Measurements from ENCODE around the gene PNMA6F. TPM values are rescaled to one million over a fixed set of nuclear protein-coding genes. Genes with fewer than 3 reads are reported as not detected.

The PNMA6F gene
- total RNA-seq, 1 donor from 2014 or later, result not detected

GRCh38 chrX:153343674-153344073 lies 22.1 kb upstream of the PNMA6F start:
- TF ChIP-seq CTCF (IDR thresholded peaks at IDR 0.05; ENCODE audit: unreplicated experiment), result no peak
- peaks cover 1% of the 10 kb centered on the region for H3K27me3 Mint-ChIP-seq (ENCODE audit: unreplicated experiment)

GRCh38 chrX:153342762-153343558 lies 21.4 kb upstream of the PNMA6F start:
- no peak for DNase-seq (ENCODE audit: low spot score)
- peaks cover 1% of the 10 kb centered on the region for H3K27me3 Mint-ChIP-seq (ENCODE audit: unreplicated experiment)
- H3K36me3 Mint-ChIP-seq (ENCODE audit: low read depth, unreplicated experiment), result peaks cover 16% of the 10 kb centered on the region
- H3K27ac Mint-ChIP-seq (ENCODE audit: unreplicated experiment), result peak overlapping the region; percentile 1
- H3K4me3 Mint-ChIP-seq (ENCODE audit: unreplicated experiment), result no peak overlapping the region
- no peak for TF ChIP-seq CTCF (IDR thresholded peaks at IDR 0.05; ENCODE audit: unreplicated experiment)
- H3K4me1 Mint-ChIP-seq (ENCODE audit: unreplicated experiment), result peaks cover 21% of the 10 kb centered on the region
- no peaks in the 10 kb centered on the region for H3K9me3 Mint-ChIP-seq (ENCODE audit: unreplicated experiment)

More at GRCh38 chrX:153343674-153344073, 22.1 kb upstream of the PNMA6F start:
- peaks cover 14% of the 10 kb centered on the region for H3K4me1 Mint-ChIP-seq (ENCODE audit: unreplicated experiment)
- no peak overlapping the region for H3K27ac Mint-ChIP-seq (ENCODE audit: unreplicated experiment)
- no peaks in the 10 kb centered on the region for H3K9me3 Mint-ChIP-seq (ENCODE audit: unreplicated experiment)
- H3K36me3 Mint-ChIP-seq (ENCODE audit: low read depth, unreplicated experiment), result peaks cover 14% of the 10 kb centered on the region
- H3K4me3 Mint-ChIP-seq (ENCODE audit: unreplicated experiment), result no peak overlapping the region
- no peak for DNase-seq (ENCODE audit: low spot score)

- Mint-ChIP-seq H3K9me3 (ENCODE audit: unreplicated experiment) (no peaks in the 10 kb centered on the region), H3K4me1 (ENCODE audit: unreplicated experiment) (peaks cover 38% of the 10 kb centered on the region), H3K27me3 (ENCODE audit: unreplicated experiment) (no peaks in the 10 kb centered on the region), H3K4me3 (ENCODE audit: unreplicated experiment) (no peak overlapping the region), H3K27ac (ENCODE audit: unreplicated experiment) (no peak overlapping the region), H3K36me3 (ENCODE audit: low read depth, unreplicated experiment) (peaks cover 16% of the 10 kb centered on the region)
- DNase-seq (ENCODE audit: low spot score), result no peak
- no peak for TF ChIP-seq CTCF (IDR thresholded peaks at IDR 0.05; ENCODE audit: unreplicated experiment)
These were observed 18.5 kb upstream of the PNMA6F start for GRCh38 chrX:153340111-153340510.

- no peak for TF ChIP-seq CTCF (IDR thresholded peaks at IDR 0.05; ENCODE audit: unreplicated experiment)
- Mint-ChIP-seq H3K4me1 (ENCODE audit: unreplicated experiment) (peaks cover 39% of the 10 kb centered on the region), H3K27ac (ENCODE audit: unreplicated experiment) (no peak overlapping the region), H3K27me3 (ENCODE audit: unreplicated experiment) (no peaks in the 10 kb centered on the region), H3K9me3 (ENCODE audit: unreplicated experiment) (no peaks in the 10 kb centered on the region), H3K4me3 (ENCODE audit: unreplicated experiment) (no peak overlapping the region), H3K36me3 (ENCODE audit: low read depth, unreplicated experiment) (peaks cover 16% of the 10 kb centered on the region)
- DNase-seq (ENCODE audit: low spot score), result no peak
These were observed 18.1 kb upstream of the PNMA6F start for GRCh38 chrX:153339662-153340061.

- TF ChIP-seq CTCF (IDR thresholded peaks at IDR 0.05; ENCODE audit: unreplicated experiment), result no peak
- Mint-ChIP-seq H3K4me3 (ENCODE audit: unreplicated experiment) (no peak overlapping the region), H3K9me3 (ENCODE audit: unreplicated experiment) (no peaks in the 10 kb centered on the region), H3K4me1 (ENCODE audit: unreplicated experiment) (peaks cover 39% of the 10 kb centered on the region), H3K27me3 (ENCODE audit: unreplicated experiment) (no peaks in the 10 kb centered on the region), H3K36me3 (ENCODE audit: low read depth, unreplicated experiment) (peaks cover 16% of the 10 kb centered on the region), H3K27ac (ENCODE audit: unreplicated experiment) (no peak overlapping the region)
- DNase-seq (ENCODE audit: low spot score), result no peak
These were observed 17.3 kb upstream of the PNMA6F start for GRCh38 chrX:153338836-153339235.

Data from endothelial cell (in vitro differentiated cells).